Measurements from ENCODE around the gene VPS52.
"Not testable (repeated sequence)": the region's sequence is repeated elsewhere in the genome, so short reads cannot be mapped to it uniquely, and the experiment has no call there.

Gene VPS52

GRCh38 chr6:33243476-33243875 is 28.2 kb downstream of the VPS52 start:
- no peaks in the 10 kb centered on the region for H3K36me3 ChIP-seq (ENCODE audit: insufficient read depth, low read length)
- peaks cover 50% of the 10 kb centered on the region for H3K27me3 ChIP-seq (ENCODE audit: insufficient read depth, low read length)
- H3K4me3 ChIP-seq (ENCODE audit: low read length), result no peak overlapping the region
- no peak overlapping the region for H3K27ac ChIP-seq (ENCODE audit: low read depth, low read length)
- no peaks in the 10 kb centered on the region for H3K9me3 ChIP-seq (ENCODE audit: insufficient read depth, low read depth, low read length)
- H3K4me1 ChIP-seq (ENCODE audit: insufficient read depth, low read length), result no peaks in the 10 kb centered on the region
- no peak overlapping the region for H3K9ac ChIP-seq (ENCODE audit: low read depth, low read length)
- WGBS, result 40% methylated on average over 1 of the region's 1 CpG

DNA sequence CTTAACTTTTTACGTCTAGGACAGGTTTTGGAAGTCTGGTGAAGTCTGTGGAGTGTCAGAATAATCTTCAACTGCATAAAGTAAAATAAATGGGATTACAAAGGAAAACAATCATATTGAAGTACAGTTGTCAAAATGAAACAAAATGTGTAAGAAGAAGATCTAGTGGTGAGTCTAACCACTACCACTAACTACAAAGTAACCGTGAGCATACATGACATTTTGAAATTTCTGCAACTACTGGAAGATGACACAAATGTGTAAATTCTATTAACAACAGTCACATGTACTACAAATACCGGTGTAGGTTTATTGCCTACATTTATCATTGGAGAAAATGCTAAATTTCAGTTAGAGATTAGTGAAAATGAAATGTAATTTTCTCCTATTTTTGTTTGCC is 29.7 kb downstream of the VPS52 start:
- H3K27ac ChIP-seq (ENCODE audit: low read depth, low read length), result no peak overlapping the region
- H3K4me3 ChIP-seq (ENCODE audit: low read length), result no peak overlapping the region
- H3K9me3 ChIP-seq (ENCODE audit: insufficient read depth, low read depth, low read length), result no peaks in the 10 kb centered on the region
- H3K9ac ChIP-seq (ENCODE audit: low read depth, low read length), result no peak overlapping the region
- H3K27me3 ChIP-seq (ENCODE audit: insufficient read depth, low read length), result peaks cover 36% of the 10 kb centered on the region
- no peaks in the 10 kb centered on the region for H3K4me1 ChIP-seq (ENCODE audit: insufficient read depth, low read length)
- H3K36me3 ChIP-seq (ENCODE audit: insufficient read depth, low read length), result no peaks in the 10 kb centered on the region
- 92% methylated on average over 3 of the region's 3 CpGs for WGBS

DNA sequence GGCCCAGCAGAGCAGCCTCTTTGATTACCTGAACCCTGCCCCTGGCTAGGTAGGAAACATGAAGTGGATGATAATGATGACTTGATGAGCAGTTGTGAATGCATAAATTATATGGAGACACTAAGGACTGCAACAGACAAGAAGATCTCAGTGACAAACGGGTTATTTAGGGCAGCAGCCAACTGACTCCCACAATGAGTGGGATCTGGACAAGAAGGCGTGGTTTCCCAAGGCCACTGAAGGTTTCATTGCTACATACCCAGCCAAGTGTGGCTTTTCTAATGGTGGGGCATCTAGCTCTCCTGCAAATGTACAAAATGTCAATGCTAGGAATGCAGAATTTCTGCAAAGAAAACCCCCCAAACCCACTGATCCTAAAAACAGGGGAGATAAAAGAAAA is 33.9 kb downstream of the VPS52 start:
- peaks cover 14% of the 10 kb centered on the region for H3K27me3 ChIP-seq (ENCODE audit: insufficient read depth, low read length)
- peaks cover 9% of the 10 kb centered on the region for H3K4me1 ChIP-seq (ENCODE audit: insufficient read depth, low read length)
- no peak overlapping the region for H3K27ac ChIP-seq (ENCODE audit: low read depth, low read length)
- H3K9ac ChIP-seq (ENCODE audit: low read depth, low read length), result no peak overlapping the region
- WGBS, result 85% methylated on average over 2 of the region's 2 CpGs
- no peaks in the 10 kb centered on the region for H3K36me3 ChIP-seq (ENCODE audit: insufficient read depth, low read length)
- no peaks in the 10 kb centered on the region for H3K9me3 ChIP-seq (ENCODE audit: insufficient read depth, low read depth, low read length)
- no peak overlapping the region for H3K4me3 ChIP-seq (ENCODE audit: low read length)

- H3K9me3 ChIP-seq (ENCODE audit: insufficient read depth, low read depth, low read length), result no peaks in the 10 kb centered on the region
- H3K27ac ChIP-seq (ENCODE audit: low read depth, low read length), result no peak overlapping the region
- H3K9ac ChIP-seq (ENCODE audit: low read depth, low read length), result no peak overlapping the region
- no peak overlapping the region for H3K4me3 ChIP-seq (ENCODE audit: low read length)
- 94% methylated on average over 6 of the region's 6 CpGs for WGBS
- H3K36me3 ChIP-seq (ENCODE audit: insufficient read depth, low read length), result no peaks in the 10 kb centered on the region
- peaks cover 6% of the 10 kb centered on the region for H3K27me3 ChIP-seq (ENCODE audit: insufficient read depth, low read length)
- peaks cover 9% of the 10 kb centered on the region for H3K4me1 ChIP-seq (ENCODE audit: insufficient read depth, low read length)
Observed at GRCh38 chr6:33236852-33237251, 34.8 kb downstream of the VPS52 start.

DNA sequence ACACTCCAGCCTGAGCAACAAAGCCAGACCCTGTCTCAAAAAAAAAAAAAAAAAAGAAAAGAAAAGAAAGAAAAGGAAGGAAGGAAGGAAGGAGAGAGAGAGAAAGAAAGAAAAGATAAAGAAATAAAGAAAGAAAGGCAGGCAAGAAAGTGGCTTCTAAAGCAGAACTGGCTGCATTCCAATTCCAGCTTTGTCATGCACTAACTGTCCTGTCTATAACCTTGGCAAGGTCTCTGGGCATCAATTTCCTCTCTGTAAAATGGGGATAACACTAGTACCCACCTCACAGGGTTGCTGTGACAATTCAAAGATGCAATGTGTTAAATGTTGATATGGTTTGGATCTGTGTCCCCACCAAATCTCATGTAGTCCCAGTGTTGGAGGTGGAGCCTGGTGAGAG is 35.3 kb downstream of the VPS52 start:
- Histone ChIP-seq H3K4me3 (ENCODE audit: low read length) (no peak overlapping the region), H3K9me3 (ENCODE audit: insufficient read depth, low read depth, low read length) (no peaks in the 10 kb centered on the region), H3K4me1 (ENCODE audit: insufficient read depth, low read length) (peaks cover 9% of the 10 kb centered on the region), H3K36me3 (ENCODE audit: insufficient read depth, low read length) (no peaks in the 10 kb centered on the region), H3K9ac (ENCODE audit: low read depth, low read length) (no peak overlapping the region), H3K27ac (ENCODE audit: low read depth, low read length) (no peak overlapping the region), H3K27me3 (ENCODE audit: insufficient read depth, low read length) (peaks cover 6% of the 10 kb centered on the region)

- H3K9me3 ChIP-seq (ENCODE audit: insufficient read depth, low read depth, low read length), result no peaks in the 10 kb centered on the region
- H3K9ac ChIP-seq (ENCODE audit: low read depth, low read length), result no peak overlapping the region
- no peaks in the 10 kb centered on the region for H3K36me3 ChIP-seq (ENCODE audit: insufficient read depth, low read length)
- H3K4me3 ChIP-seq (ENCODE audit: low read length), result 0 out of 2 replicates have a peak overlapping the region, but pooled peaks have one; percentile 3
- 12% methylated on average over 6 of the region's 6 CpGs for WGBS
- H3K4me1 ChIP-seq (ENCODE audit: insufficient read depth, low read length), result peaks cover 9% of the 10 kb centered on the region
- no peak overlapping the region for H3K27ac ChIP-seq (ENCODE audit: low read depth, low read length)
- H3K27me3 ChIP-seq (ENCODE audit: insufficient read depth, low read length), result peaks cover 2% of the 10 kb centered on the region
Observed at GRCh38 chr6:33235221-33235634, 36.4 kb downstream of the VPS52 start.

- Histone ChIP-seq H3K9ac (ENCODE audit: low read depth, low read length) (peak overlapping the region; percentile 20; the same call in 1 of the 2 replicates), H3K27me3 (ENCODE audit: insufficient read depth, low read length) (peaks cover 17% of the 10 kb centered on the region), H3K4me1 (ENCODE audit: insufficient read depth, low read length) (peaks cover 17% of the 10 kb centered on the region), H3K4me3 (ENCODE audit: low read length) (peak overlapping the region; percentile 26; the same call in 1 of the 2 replicates), H3K27ac (ENCODE audit: low read depth, low read length) (peak overlapping the region; percentile 78; the same call in 1 of the 2 replicates)
- not testable (repeated sequence) for H3K9me3 ChIP-seq (ENCODE audit: insufficient read depth, low read depth, low read length); H3K36me3 ChIP-seq (ENCODE audit: insufficient read depth, low read length)
- 20% methylated on average over 12 of the region's 14 CpGs for WGBS
Observed at GRCh38 chr6:33226503-33227120, 45.1 kb downstream of the VPS52 start.

GRCh38 chr6:33217681-33218080 is 54.0 kb downstream of the VPS52 start:
- no peak overlapping the region for H3K4me3 ChIP-seq (ENCODE audit: low read length)
- H3K27me3 ChIP-seq (ENCODE audit: insufficient read depth, low read length), result peaks cover 99% of the 10 kb centered on the region
- H3K9me3 ChIP-seq (ENCODE audit: insufficient read depth, low read depth, low read length), result no peaks in the 10 kb centered on the region
- H3K27ac ChIP-seq (ENCODE audit: low read depth, low read length), result no peak overlapping the region
- H3K4me1 ChIP-seq (ENCODE audit: insufficient read depth, low read length), result peaks cover 7% of the 10 kb centered on the region
- H3K9ac ChIP-seq (ENCODE audit: low read depth, low read length), result no peak overlapping the region
- no peaks in the 10 kb centered on the region for H3K36me3 ChIP-seq (ENCODE audit: insufficient read depth, low read length)
- 38% methylated on average over 3 of the region's 3 CpGs for WGBS

DNA sequence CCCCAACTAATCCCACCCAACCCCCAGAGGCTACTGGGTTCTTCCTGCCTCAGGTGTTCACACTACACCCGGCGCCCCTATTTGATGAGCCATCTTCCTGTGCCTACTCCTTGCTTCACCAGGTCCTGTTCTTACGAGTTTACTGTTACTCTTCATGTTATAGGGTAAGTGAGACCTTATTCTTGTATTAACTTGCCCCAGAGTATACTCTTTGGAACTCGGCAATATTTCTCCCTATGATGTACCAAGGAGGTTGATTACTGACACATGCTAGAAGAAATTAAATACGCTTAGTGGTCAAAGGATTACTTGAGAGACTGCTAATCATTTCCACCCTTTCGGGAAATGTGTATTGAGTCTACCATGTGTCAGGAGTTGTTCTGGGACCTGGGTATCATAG is 54.4 kb downstream of the VPS52 start:
- 88% methylated on average over 6 of the region's 6 CpGs for WGBS
- no peak overlapping the region for H3K4me3 ChIP-seq (ENCODE audit: low read length)

DNA sequence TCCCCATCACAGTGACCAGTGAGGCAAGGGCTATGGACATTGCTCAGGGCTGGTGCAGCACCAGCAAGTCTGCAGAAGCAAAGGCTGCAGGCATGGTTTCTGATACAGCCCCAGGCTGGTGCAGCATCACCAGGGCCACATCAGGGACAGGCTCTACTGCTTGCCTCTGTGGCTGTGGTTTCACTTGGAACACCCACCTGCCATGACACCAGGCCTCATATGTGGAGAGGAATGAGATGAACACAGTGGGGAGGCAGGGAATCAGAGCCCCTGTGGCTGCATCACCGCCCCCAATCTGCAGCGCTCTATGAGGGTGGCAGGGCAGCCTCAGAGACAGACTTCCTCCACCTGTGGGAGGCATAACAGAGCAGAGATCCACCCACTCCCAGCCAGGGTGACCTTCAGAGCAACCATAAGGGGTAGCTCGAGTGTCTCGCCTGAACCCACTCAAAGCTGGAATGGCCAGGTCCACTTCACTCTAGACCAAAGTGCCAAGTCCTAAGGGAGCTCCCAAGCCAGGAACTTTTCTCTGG is 55.5 kb downstream of the VPS52 start:
- Histone ChIP-seq H3K9me3 (ENCODE audit: insufficient read depth, low read depth, low read length) (no peaks in the 10 kb centered on the region), H3K4me1 (ENCODE audit: insufficient read depth, low read length) (peaks cover 13% of the 10 kb centered on the region), H3K27ac (ENCODE audit: low read depth, low read length) (no peak overlapping the region), H3K9ac (ENCODE audit: low read depth, low read length) (no peak overlapping the region), H3K36me3 (ENCODE audit: insufficient read depth, low read length) (no peaks in the 10 kb centered on the region), H3K27me3 (ENCODE audit: insufficient read depth, low read length) (peaks cover 99% of the 10 kb centered on the region), H3K4me3 (ENCODE audit: low read length) (no peak overlapping the region)
- 85% methylated on average over 4 of the region's 4 CpGs for WGBS

More for the DNA sequence above, 54.4 kb downstream of the VPS52 start:
- H3K9me3 ChIP-seq (ENCODE audit: insufficient read depth, low read depth, low read length), result no peaks in the 10 kb centered on the region
- H3K4me1 ChIP-seq (ENCODE audit: insufficient read depth, low read length), result peaks cover 11% of the 10 kb centered on the region
- H3K9ac ChIP-seq (ENCODE audit: low read depth, low read length), result no peak overlapping the region
- H3K36me3 ChIP-seq (ENCODE audit: insufficient read depth, low read length), result no peaks in the 10 kb centered on the region
- H3K27ac ChIP-seq (ENCODE audit: low read depth, low read length), result no peak overlapping the region
- H3K27me3 ChIP-seq (ENCODE audit: insufficient read depth, low read length), result peaks cover 99% of the 10 kb centered on the region

DNA sequence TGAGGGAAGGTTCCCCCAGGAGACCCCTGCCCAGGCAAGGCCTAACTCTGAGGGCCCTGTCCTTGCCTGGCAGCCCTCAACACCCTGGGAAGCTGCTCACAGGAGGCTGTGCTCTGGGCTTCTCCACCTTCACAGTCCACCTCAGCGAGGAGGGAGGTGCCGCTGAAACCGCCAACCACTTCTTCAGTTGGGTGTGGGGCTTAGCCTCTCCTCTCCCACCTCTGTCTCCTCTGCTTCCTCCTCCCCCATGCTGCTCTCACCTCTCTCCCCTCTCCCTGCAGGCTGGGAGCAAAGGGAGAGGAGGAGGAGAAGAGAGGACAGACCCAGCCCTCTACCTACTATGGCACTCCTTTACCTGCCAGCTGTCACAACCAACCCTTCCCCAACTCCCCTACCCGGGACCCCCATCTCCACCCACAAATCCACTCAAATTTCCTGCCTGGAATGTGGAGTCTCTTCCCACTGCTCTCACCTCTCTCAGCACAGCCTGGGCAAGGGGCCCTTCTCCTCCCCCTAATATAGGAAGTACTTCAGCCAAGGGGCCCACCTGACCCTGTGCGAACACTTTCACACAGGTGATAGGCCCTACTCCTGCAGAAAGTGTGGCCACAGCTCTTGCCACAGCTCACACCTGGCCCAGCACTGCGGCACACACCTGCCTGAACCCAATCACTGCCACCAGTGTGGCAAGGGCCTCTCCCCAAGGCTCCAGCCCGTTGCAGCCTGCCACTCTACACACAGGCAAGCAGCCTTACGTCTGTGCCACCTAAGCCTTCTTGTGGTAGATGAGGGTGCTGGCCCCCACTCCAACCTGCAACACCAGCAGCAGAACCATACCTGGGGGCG is 56.2 kb downstream of the VPS52 start:
- WGBS, result 63% methylated on average over 9 of the region's 9 CpGs
- Histone ChIP-seq H3K27me3 (ENCODE audit: insufficient read depth, low read length) (peaks cover 99% of the 10 kb centered on the region), H3K4me1 (ENCODE audit: insufficient read depth, low read length) (peaks cover 13% of the 10 kb centered on the region), H3K4me3 (ENCODE audit: low read length) (no peak overlapping the region), H3K36me3 (ENCODE audit: insufficient read depth, low read length) (peaks cover 4% of the 10 kb centered on the region), H3K9me3 (ENCODE audit: insufficient read depth, low read depth, low read length) (no peaks in the 10 kb centered on the region), H3K9ac (ENCODE audit: low read depth, low read length) (no peak overlapping the region), H3K27ac (ENCODE audit: low read depth, low read length) (no peak overlapping the region)

Data from HUES64 (cell line).